NOMO-1 (cell line): ENCODE measurements around the gene SLX4IP.

Experiments
- DNase-seq, 2 experiments: peaks; one replicate each; lab custom pipeline; 2025; ENCODE audit not compliant: unreplicated experiment in 2 of 2; lab: John Stamatoyannopoulos, UW

Gene SLX4IP

GRCh38 chr20:10427060-10427692 lies 7.9 kb upstream of the SLX4IP start:
- peak in 1 of 2 experiments; percentile 2 for DNase-seq

- DNase-seq, result no peak
Measured at GRCh38 chr20:10428008-10428407, 7.1 kb upstream of the SLX4IP start.

GRCh38 chr20:10429443-10429981 lies 5.6 kb upstream of the SLX4IP start:
- no peak for DNase-seq

- DNase-seq, result no peak
Measured at GRCh38 chr20:10430000-10430466, 5.1 kb upstream of the SLX4IP start.

- no peak for DNase-seq
Measured at GRCh38 chr20:10430704-10431103, 4.4 kb upstream of the SLX4IP start.

GRCh38 chr20:10432079-10432478 lies 3.0 kb upstream of the SLX4IP start:
- no peak for DNase-seq

- no peak for DNase-seq
Measured at GRCh38 chr20:10433014-10433622, 2.0 kb upstream of the SLX4IP start.

GRCh38 chr20:10433623-10434466 lies 1.3 kb upstream of the SLX4IP start, which contains the start of gene MKKS:
Gene MKKS, minus strand, starts transcription at chr20:10434222. Its CDS starts 20,708 bp downstream, at chr20:10413514.
- DNase-seq, result peak; percentile 78 to 79

- DNase-seq, result peak; percentile 74 to 87
Measured at GRCh38 chr20:10434467-10434831, 656 bp upstream of the SLX4IP start.

- DNase-seq, result no peak
Measured at GRCh38 chr20:10436053-10436699, 1.1 kb downstream of the SLX4IP start.

- DNase-seq, result no peak
Measured at GRCh38 chr20:10438217-10438616, 3.1 kb downstream of the SLX4IP start.

GRCh38 chr20:10443936-10444335 lies 8.8 kb downstream of the SLX4IP start:
- DNase-seq, result no peak

GRCh38 chr20:10445758-10446157 lies 10.7 kb downstream of the SLX4IP start:
- DNase-seq, result no peak

- DNase-seq, result peak; percentile 62 to 69
Measured at GRCh38 chr20:10447028-10447427, 11.9 kb downstream of the SLX4IP start.

GRCh38 chr20:10448270-10449156 lies 13.4 kb downstream of the SLX4IP start:
- no peak for DNase-seq

- DNase-seq, result no peak
Measured at GRCh38 chr20:10449270-10449669, 14.2 kb downstream of the SLX4IP start.

- DNase-seq, result peak; percentile 86 to 92
Measured at GRCh38 chr20:10453241-10453640, 18.1 kb downstream of the SLX4IP start.

- no peak for DNase-seq
Measured at GRCh38 chr20:10454151-10454750, 19.1 kb downstream of the SLX4IP start.

GRCh38 chr20:10461495-10461894 lies 26.4 kb downstream of the SLX4IP start:
- DNase-seq, result no peak
